Osteocyte (in vitro differentiated cells): ENCODE results near the gene TP73. TPM values are rescaled to one million over a fixed set of nuclear protein-coding genes. Genes with fewer than 3 reads are reported as not detected.

Experiments
- DNase-seq: peaks from one replicate; pipeline ENCODE4 v3.0.0; 2021; ENCODE audit warnings: mixed read lengths; ENCODE audit not compliant: unreplicated experiment; ENCODE audit errors: extremely low spot score
- H3K27ac Mint-ChIP-seq: one replicate; pipeline ENCODE4 v1.8.0; 2021; ENCODE audit warnings: mild to moderate bottlenecking, mixed read lengths; ENCODE audit not compliant: unreplicated experiment
- H3K27me3 Mint-ChIP-seq: one replicate; pipeline ENCODE4 v1.8.0; 2021; ENCODE audit warnings: mixed read lengths; ENCODE audit not compliant: unreplicated experiment
- H3K36me3 Mint-ChIP-seq: one replicate; pipeline ENCODE4 v1.8.0; 2021; ENCODE audit warnings: mixed read lengths; ENCODE audit not compliant: unreplicated experiment
- H3K4me1 Mint-ChIP-seq: one replicate; pipeline ENCODE4 v1.8.0; 2021; ENCODE audit warnings: mixed read lengths; ENCODE audit not compliant: unreplicated experiment
- H3K4me3 Mint-ChIP-seq: one replicate; pipeline ENCODE4 v1.8.0; 2021; ENCODE audit warnings: mild to moderate bottlenecking, moderate library complexity, mixed read lengths; ENCODE audit not compliant: unreplicated experiment
- H3K9me3 Mint-ChIP-seq: one replicate; pipeline ENCODE4 v1.8.0; 2021; ENCODE audit warnings: mixed read lengths; ENCODE audit not compliant: unreplicated experiment
- total RNA-seq: library from RNA; stranded (reverse); gene quantifications from 2 replicates; pipeline ENCODE4 v1.2.1, GENCODE V29; 2021
- TF ChIP-seq, protein P1 (sequence below): fragments of 200-600 bp; sonication (generic); IDR thresholded peaks from 2 replicates; pipeline ENCODE4 v1.5.0; 2021; ENCODE audit warnings: antibody characterized with exemption, mild to moderate bottlenecking, moderate library complexity

Gene TP73
- total RNA-seq, 1 donor from 2014 or later, result 0.24 TPM

DNA sequence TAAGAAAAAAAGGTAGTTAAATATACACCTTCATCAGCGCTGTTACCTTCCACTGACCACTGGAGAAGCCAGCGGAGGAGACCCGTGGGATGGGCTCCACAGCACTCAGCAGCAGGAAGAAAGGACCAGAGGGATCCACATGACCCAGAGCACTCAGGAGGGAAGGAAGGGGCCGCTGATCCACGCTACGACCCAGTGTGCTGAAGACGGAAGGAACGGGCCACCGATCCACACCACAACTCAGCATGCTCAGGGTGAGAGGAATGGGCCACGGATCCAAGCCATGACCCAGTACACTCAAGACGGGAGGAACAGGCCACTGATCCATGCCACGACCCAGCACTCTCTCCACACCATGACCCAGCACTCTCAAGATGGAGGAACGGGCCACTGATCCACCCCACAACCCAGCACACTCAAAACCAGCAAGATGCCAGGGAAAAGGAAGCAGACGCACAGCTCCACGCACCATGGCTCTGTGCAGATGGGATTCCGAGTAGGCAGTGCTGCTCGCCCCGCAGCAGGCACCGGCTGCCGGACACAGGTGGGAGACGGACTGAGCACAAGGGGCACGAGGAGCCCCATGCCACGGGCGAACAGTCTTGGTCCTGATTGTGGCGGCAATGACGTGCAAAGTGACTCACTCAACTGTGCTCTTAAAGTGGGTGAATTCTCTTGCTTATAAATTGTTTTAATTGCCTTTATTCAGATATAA is 11.1 kb upstream of the TP73 start:
- Mint-ChIP-seq H3K9me3 (no peaks in the 10 kb centered on the region), H3K36me3 (peaks cover 25% of the 10 kb centered on the region), H3K27ac (no peak overlapping the region), H3K4me1 (no peaks in the 10 kb centered on the region), H3K27me3 (no peaks in the 10 kb centered on the region), H3K4me3 (no peak overlapping the region)
- DNase-seq, result no peak
- TF ChIP-seq, protein P1, sequence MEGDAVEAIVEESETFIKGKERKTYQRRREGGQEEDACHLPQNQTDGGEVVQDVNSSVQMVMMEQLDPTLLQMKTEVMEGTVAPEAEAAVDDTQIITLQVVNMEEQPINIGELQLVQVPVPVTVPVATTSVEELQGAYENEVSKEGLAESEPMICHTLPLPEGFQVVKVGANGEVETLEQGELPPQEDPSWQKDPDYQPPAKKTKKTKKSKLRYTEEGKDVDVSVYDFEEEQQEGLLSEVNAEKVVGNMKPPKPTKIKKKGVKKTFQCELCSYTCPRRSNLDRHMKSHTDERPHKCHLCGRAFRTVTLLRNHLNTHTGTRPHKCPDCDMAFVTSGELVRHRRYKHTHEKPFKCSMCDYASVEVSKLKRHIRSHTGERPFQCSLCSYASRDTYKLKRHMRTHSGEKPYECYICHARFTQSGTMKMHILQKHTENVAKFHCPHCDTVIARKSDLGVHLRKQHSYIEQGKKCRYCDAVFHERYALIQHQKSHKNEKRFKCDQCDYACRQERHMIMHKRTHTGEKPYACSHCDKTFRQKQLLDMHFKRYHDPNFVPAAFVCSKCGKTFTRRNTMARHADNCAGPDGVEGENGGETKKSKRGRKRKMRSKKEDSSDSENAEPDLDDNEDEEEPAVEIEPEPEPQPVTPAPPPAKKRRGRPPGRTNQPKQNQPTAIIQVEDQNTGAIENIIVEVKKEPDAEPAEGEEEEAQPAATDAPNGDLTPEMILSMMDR, result no peak

DNA sequence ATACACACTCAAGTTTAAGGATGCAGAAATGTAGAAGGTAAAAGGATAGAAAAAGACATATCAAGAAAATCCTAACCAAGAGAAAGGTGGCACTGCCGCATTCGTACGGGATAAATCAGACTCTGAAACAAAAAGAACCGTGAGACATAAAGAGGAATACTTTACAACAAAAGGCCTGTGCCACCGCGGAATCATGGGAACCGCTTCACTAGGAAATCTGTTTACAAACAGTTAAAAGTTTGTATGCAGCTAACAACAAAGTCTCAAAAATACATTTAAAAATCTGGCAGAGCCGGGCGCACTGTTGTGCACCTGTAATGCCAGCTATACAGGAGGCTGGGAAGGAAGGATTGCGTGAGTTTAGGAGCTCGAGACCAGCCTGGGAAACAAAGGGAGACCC is 10.5 kb upstream of the TP73 start:
- peaks cover 24% of the 10 kb centered on the region for H3K36me3 Mint-ChIP-seq
- H3K9me3 Mint-ChIP-seq, result no peaks in the 10 kb centered on the region
- no peaks in the 10 kb centered on the region for H3K27me3 Mint-ChIP-seq
- H3K27ac Mint-ChIP-seq, result no peak overlapping the region
- no peaks in the 10 kb centered on the region for H3K4me1 Mint-ChIP-seq
- DNase-seq, result no peak
- TF ChIP-seq, protein P1, result no peak
- no peak overlapping the region for H3K4me3 Mint-ChIP-seq

DNA sequence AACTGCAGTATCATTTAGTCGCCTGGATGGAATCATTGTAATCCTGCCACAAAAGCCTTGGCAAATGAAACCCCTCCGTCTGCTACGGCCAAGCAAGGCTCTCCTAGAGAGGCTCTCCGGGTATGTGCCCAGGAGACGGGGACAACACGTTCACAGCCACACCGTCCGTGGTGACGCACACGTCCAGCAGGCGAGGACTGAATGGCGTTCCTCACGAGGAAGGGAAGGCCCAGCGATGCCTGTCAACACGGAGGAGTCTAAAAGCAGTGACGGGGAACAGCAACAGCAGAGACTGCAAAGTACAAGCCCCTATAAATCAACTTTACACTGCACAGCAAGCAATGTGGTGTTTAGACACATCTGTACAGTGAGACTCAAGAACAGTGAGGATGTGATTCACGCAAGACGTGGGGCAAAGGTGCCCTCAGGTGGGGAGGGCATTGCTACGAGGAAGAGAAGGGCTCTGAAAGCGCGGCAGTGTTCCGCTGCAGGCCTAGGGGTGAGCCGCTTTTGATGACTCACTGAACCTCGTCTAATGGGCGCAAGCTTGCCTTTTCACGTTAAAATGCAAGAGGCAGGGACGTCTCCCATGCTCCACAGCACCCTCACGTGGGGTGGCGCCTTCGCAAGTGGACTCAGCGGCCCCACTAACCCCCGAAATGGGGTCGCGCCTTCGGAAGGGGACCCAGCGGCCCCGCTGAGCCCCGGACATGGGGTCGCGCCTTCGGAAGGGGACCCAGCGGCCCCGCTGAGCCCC is 9.2 kb upstream of the TP73 start:
- Mint-ChIP-seq H3K36me3 (peaks cover 18% of the 10 kb centered on the region), H3K9me3 (no peaks in the 10 kb centered on the region), H3K27ac (no peak overlapping the region), H3K4me3 (no peak overlapping the region), H3K4me1 (peaks cover 1% of the 10 kb centered on the region), H3K27me3 (no peaks in the 10 kb centered on the region)
- DNase-seq, result no peak
- TF ChIP-seq, protein P1, result no peak

DNA sequence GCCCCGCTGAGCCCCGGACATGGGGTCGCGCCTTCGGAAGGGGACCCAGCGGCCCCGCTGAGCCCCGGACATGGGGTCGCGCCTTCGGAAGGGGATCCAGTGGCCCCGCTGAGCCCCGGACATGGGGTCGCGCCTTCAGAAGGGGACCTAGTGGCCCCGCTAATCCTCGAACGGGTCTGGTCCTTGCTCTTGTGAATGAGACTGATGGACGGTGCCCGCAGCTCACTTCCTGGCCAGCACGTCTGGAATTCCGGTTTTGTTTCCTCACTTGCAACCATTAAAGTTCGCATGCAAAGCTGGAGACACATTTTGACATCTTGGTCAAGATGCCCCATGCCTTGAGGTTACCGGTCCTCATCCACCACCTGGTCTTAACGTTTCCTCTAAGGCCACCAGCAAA is 8.0 kb upstream of the TP73 start:
- no peak for DNase-seq

DNA sequence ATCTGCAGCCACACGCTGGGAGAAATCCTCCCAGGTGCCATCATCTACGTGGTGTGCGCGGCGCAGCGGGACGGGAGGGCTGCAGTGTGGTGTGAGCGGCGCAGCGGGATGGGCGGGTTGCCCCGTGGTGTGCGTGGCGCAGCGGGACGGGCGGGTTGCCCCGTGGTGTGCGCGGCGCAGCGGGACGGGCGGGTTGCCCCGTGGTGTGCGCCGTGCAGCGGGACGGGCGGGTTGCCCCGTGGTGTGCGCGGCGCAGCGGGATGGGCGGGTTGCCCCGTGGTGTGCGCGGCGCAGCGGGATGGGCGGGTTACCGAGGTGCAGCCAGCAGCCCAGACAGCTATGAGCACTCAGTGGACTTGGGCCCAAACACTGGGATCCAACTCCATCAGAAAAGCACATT is 7.1 kb upstream of the TP73 start:
- TF ChIP-seq, protein P1, result no peak
- H3K4me1 Mint-ChIP-seq, result peaks cover 16% of the 10 kb centered on the region
- no peak overlapping the region for H3K4me3 Mint-ChIP-seq
- H3K27me3 Mint-ChIP-seq, result peaks cover 2% of the 10 kb centered on the region
- H3K36me3 Mint-ChIP-seq, result peaks cover 13% of the 10 kb centered on the region
- no peak overlapping the region for H3K27ac Mint-ChIP-seq
- no peak for DNase-seq
- H3K9me3 Mint-ChIP-seq, result no peaks in the 10 kb centered on the region

More for the DNA sequence above, 8.0 kb upstream of the TP73 start:
- TF ChIP-seq, protein P1, result no peak
- no peak overlapping the region for H3K4me3 Mint-ChIP-seq
- H3K27ac Mint-ChIP-seq, result no peak overlapping the region
- H3K27me3 Mint-ChIP-seq, result no peaks in the 10 kb centered on the region
- H3K36me3 Mint-ChIP-seq, result peaks cover 13% of the 10 kb centered on the region
- no peaks in the 10 kb centered on the region for H3K9me3 Mint-ChIP-seq
- peaks cover 13% of the 10 kb centered on the region for H3K4me1 Mint-ChIP-seq
